GM12878 (cell line): ENCODE measurements around the gene ZMYND12. TPM values are rescaled to one million over a fixed set of nuclear protein-coding genes. Genes with fewer than 3 reads are reported as not detected.
"Not testable (repeated sequence)": the region's sequence is repeated elsewhere in the genome, so short reads cannot be mapped to it uniquely, and the experiment has no call there.

Experiments
- ATAC-seq: fragments of 200-7000 bp; cut with Tn5 transposase; 3 replicates; pipeline ENCODE4 v1.9.1; 2020; ENCODE audit warnings: mild to moderate bottlenecking, moderate library complexity
- BruUV-seq: library from RNA; stranded (reverse); fragments of 400-500 nt; replicated peaks from 2 replicates; lab custom pipeline; 2021; lab: Mats Ljungman, UMichigan
- CTCF ChIA-PET: fragments of 300-600 bp; sonication (Branson Sonifier 250); formaldehyde crosslinking; extraction: SDS; loops from one replicate; lab custom pipeline; 2021; ENCODE audit warnings: inconsistent platforms; lab: Yijun Ruan, JAX
- POLR2A ChIA-PET: fragments of 350-600 bp; formaldehyde crosslinking; extraction: SDS; loops from one replicate; lab custom pipeline; 2021; ENCODE audit warnings: inconsistent platforms; lab: Charles Lee
- RAD21 ChIA-PET: fragments of 300-600 bp; sonication (Branson Sonifier 250); formaldehyde crosslinking; loops from one replicate; lab custom pipeline; 2023; ENCODE audit warnings: antibody characterized with exemption; ENCODE audit not compliant: unreplicated experiment; lab: Charles Lee
- SMC1A ChIA-PET: fragments of 300-600 bp; sonication (Branson Sonifier 250); formaldehyde crosslinking; loops from one replicate; lab custom pipeline; 2023; ENCODE audit not compliant: unreplicated experiment, uncharacterized antibody; lab: Charles Lee
- DNase-seq: peaks from one replicate; pipeline ENCODE4 v3.0.0-alpha.2; 2011; ENCODE audit warnings: low read depth, low spot score
- FAIRE-seq: peaks from 3 replicates; lab custom pipeline; 2011; peaks lifted over from hg19 to GRCh38; lab: Jason Lieb, UNC
- H2AFZ ChIP-seq: 2 replicates; pipeline ENCODE4 v1.6.0; 2011; ENCODE audit warnings: low read depth, low read length, control low read depth; ENCODE audit not compliant: control insufficient read depth
- H3K27ac ChIP-seq: 2 replicates; pipeline ENCODE4 v1.5.1; 2011; ENCODE audit warnings: control low read depth; ENCODE audit not compliant: control insufficient read depth, insufficient read depth
- H3K27me3 ChIP-seq, 2 experiments: replicated peaks in 1 of 2; 2 replicates each; pipeline versions ENCODE4 v1.6.0 to v1.6.1; 2011; ENCODE audit warnings: low read length in 1 of 2; ENCODE audit not compliant: control insufficient read depth in 2 of 2, insufficient read depth in 2 of 2
- H3K36me3 ChIP-seq, 2 experiments: 2 replicates each; pipeline ENCODE4 v1.5.1; 2011; ENCODE audit warnings: low read length in 1 of 2; ENCODE audit not compliant: control insufficient read depth in 2 of 2, insufficient read depth in 2 of 2
- H3K4me1 ChIP-seq: 2 replicates; pipeline ENCODE4 v1.6.1; 2011; ENCODE audit warnings: mild to moderate bottlenecking, low read length, moderate library complexity, mixed read lengths; ENCODE audit not compliant: control insufficient read depth, insufficient read depth
- H3K4me2 ChIP-seq: 2 replicates; pipeline ENCODE4 v1.6.0; 2011; ENCODE audit warnings: control low read depth; ENCODE audit not compliant: control insufficient read depth, insufficient read depth
- H3K4me3 ChIP-seq: fragments of 200-600 bp; sonication (generic); 2 replicates; pipeline ENCODE4 v1.5.1; 2016
- H3K79me2 ChIP-seq: 2 replicates; pipeline ENCODE4 v1.6.0; 2011; ENCODE audit warnings: low read length; ENCODE audit not compliant: control insufficient read depth, insufficient read depth
- H3K9ac ChIP-seq: 2 replicates; pipeline ENCODE4 v1.8.0; 2011; ENCODE audit warnings: low read length, control low read depth, mixed read lengths; ENCODE audit not compliant: control insufficient read depth, insufficient read depth
- H3K9me3 ChIP-seq: replicated peaks from 3 replicates; pipeline ENCODE4 v1.5.1; 2011; ENCODE audit warnings: mild to moderate bottlenecking, low read length; ENCODE audit not compliant: control insufficient read depth, insufficient read depth
- H4K20me1 ChIP-seq: 2 replicates; pipeline ENCODE4 v1.6.0; 2011; ENCODE audit not compliant: control insufficient read depth, insufficient read depth
- EP300 ChIP-seq, 2 experiments: fragments of 150-350 bp in 1 of 2; IDR thresholded peaks; 2 replicates each; pipeline ENCODE4 v1.6.1; 2011 to 2012; ENCODE audit warnings: low read depth in 2 of 2, low read length in 2 of 2, borderline replicate concordance in 1 of 2, improper control_type of control experiment in 1 of 2, inconsistent platforms in 1 of 2; ENCODE audit not compliant: control insufficient read depth in 1 of 2
- GABPA ChIP-seq: IDR thresholded peaks from 2 replicates; pipeline ENCODE4 v1.6.1; 2014; ENCODE audit warnings: antibody characterized with exemption, low read depth, mild to moderate bottlenecking, inconsistent platforms
- MTA3 ChIP-seq: IDR thresholded peaks from 2 replicates; pipeline ENCODE4 v1.6.1; 2012; ENCODE audit warnings: low read length, inconsistent platforms, borderline replicate concordance
- NBN ChIP-seq: fragments of 450-650 bp; IDR thresholded peaks from 2 replicates; pipeline ENCODE4 v1.6.1; 2016
- NFYB ChIP-seq: IDR thresholded peaks from 2 replicates; pipeline ENCODE4 v1.6.1; 2011; ENCODE audit warnings: low read depth, mild to moderate bottlenecking, low read length, improper control_type of control experiment, moderate library complexity; ENCODE audit not compliant: insufficient read depth
- PAX5 ChIP-seq: IDR thresholded peaks from 2 replicates; pipeline ENCODE4 v1.6.1; 2011; ENCODE audit warnings: low read depth, low read length, borderline replicate concordance
- SIN3A ChIP-seq: IDR thresholded peaks from 2 replicates; pipeline ENCODE4 v1.6.1; 2012; ENCODE audit warnings: low read depth, low read length, improper control_type of control experiment
- USF1 ChIP-seq: IDR thresholded peaks from 2 replicates; pipeline ENCODE4 v1.6.1; 2011; ENCODE audit warnings: borderline replicate concordance, low read depth, mild to moderate bottlenecking, moderate library complexity, mixed read lengths, low read length; ENCODE audit not compliant: insufficient read depth; ENCODE audit errors: extremely low read length
- WGBS: methylation state at CpG from one replicate; pipeline ENCODE4 v1.1.6; 2016; ENCODE audit warnings: low lambda C conversion rate; ENCODE audit not compliant: insufficient replicate concordance, insufficient coverage; ENCODE audit errors: missing lambda C conversion rate; 5-methylcytosine and 5-hydroxymethylcytosine counted together
- in situ Hi-C: fragments of 300-500 bp; cut with MboI; formaldehyde crosslinking; loops from 9 replicates; pipeline ENCODE4 v1.14.3; 2018; ENCODE audit warnings: mixed read lengths
- intact Hi-C: fragments of 100-400 bp; cut with micrococcal nuclease; formaldehyde crosslinking; loops from one replicate; pipeline ENCODE4 v1.14.2; 2022; ENCODE audit not compliant: unreplicated experiment
- polyA plus RNA-seq, 11 experiments: library from polyadenylated mRNA; depleted of rRNA in 4 of 11; unstranded in 6 of 11; stranded (reverse) in 5 of 11; fragments of >200 nt; fragmentation: Nextera tagmentation in 4 of 11; fragmentation: Illumina TruSeq in 1 of 11; extraction: Ambion mirVana in 4 of 11; extraction: Trizol in 1 of 11; gene quantifications; 1 replicate in 1 of 11; 2 replicates in 10 of 11; pipeline versions ENCODE4 v1.2.1 to v1.2.3, GENCODE V29; 2011 to 2016; ENCODE audit warnings: inconsistent platforms in 2 of 11, missing spikeins in 2 of 11, low read depth in 1 of 11
- total RNA-seq, 4 experiments: library from RNA; depleted of rRNA in 3 of 4; stranded (reverse); fragments of >200 nt in 3 of 4; fragmentation: Illumina TruSeq in 1 of 4; extraction: Trizol in 1 of 4; gene quantifications; 2 replicates each; pipeline versions ENCODE4 v1.2.1 to v1.2.3, GENCODE V29; 2013 to 2021
- TF ChIP-seq, protein P1 (sequence below): fragments of 450-650 bp; IDR thresholded peaks from 2 replicates; pipeline ENCODE4 v1.6.1; 2018; ENCODE audit warnings: mild to moderate bottlenecking, low read depth, moderate library complexity; ENCODE audit not compliant: partially characterized antibody

ZMYND12 gene
- total and polyA plus RNA-seq, 10 of the 15 experiments (the other 5 are each of a cell fraction or from before 2014, with no cell fraction given) = 0.26 to 1.4 (median 0.67) TPM

DNA sequence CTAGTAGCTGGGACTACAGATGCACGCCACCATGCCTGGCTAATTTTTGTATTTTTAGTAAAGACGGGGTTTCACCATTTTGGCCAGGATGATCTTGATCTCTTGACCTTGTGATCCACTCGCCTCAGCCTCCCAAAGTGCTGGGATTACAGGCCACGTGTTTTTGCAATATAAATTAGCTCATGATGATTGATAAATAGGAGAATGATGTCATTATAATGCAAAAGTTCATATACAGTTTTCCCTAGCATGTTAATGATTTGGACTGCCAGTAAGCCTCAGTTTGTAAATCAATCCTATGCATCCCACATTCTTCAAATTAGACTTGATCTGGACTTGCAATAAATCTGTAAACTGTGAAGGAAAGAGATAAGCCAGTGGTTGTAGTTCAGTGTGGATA, 21.5 kb upstream of the ZMYND12 start:
- POLR2A ChIA-PET, FAIRE-seq, H2AFZ ChIP-seq, H3K27ac ChIP-seq, H4K20me1 ChIP-seq, H3K9ac ChIP-seq, intact Hi-C loops, ATAC-seq, H3K4me2 ChIP-seq, RAD21 ChIA-PET, CTCF ChIA-PET, in situ Hi-C loops, DNase-seq, H3K4me1 ChIP-seq, H3K79me2 ChIP-seq, H3K4me3 ChIP-seq, BruUV-seq, H3K27me3 ChIP-seq, H3K36me3 ChIP-seq, SMC1A ChIA-PET, H3K9me3 ChIP-seq: not testable (repeated sequence)
- 67% methylated on average over 4 of the region's 4 CpGs for WGBS

- H3K4me1 ChIP-seq = no peaks in the 10 kb centered on the region
- DNase-seq (no peak), FAIRE-seq (no peak), ATAC-seq (no peak)
- ChIA-PET POLR2A (no interaction called here), CTCF (no interaction called here), SMC1A (no interaction called here), RAD21 (no interaction called here)
- no peak overlapping the region for H3K4me3 ChIP-seq
- intact Hi-C loops (no loop called here), in situ Hi-C loops (no loop called here)
- TF ChIP-seq GABPA (no peak), PAX5 (no peak), SIN3A (no peak), NBN (no peak), MTA3 (no peak), EP300 (IDR thresholded peaks at IDR 0.05; ENCODE audit: borderline replicate concordance in 1 of 2, control insufficient read depth in 1 of 2, low read depth in 2 of 2, low read length in 2 of 2) (no peak), USF1 (no peak), NFYB (no peak)
- TF ChIP-seq, protein P1, sequence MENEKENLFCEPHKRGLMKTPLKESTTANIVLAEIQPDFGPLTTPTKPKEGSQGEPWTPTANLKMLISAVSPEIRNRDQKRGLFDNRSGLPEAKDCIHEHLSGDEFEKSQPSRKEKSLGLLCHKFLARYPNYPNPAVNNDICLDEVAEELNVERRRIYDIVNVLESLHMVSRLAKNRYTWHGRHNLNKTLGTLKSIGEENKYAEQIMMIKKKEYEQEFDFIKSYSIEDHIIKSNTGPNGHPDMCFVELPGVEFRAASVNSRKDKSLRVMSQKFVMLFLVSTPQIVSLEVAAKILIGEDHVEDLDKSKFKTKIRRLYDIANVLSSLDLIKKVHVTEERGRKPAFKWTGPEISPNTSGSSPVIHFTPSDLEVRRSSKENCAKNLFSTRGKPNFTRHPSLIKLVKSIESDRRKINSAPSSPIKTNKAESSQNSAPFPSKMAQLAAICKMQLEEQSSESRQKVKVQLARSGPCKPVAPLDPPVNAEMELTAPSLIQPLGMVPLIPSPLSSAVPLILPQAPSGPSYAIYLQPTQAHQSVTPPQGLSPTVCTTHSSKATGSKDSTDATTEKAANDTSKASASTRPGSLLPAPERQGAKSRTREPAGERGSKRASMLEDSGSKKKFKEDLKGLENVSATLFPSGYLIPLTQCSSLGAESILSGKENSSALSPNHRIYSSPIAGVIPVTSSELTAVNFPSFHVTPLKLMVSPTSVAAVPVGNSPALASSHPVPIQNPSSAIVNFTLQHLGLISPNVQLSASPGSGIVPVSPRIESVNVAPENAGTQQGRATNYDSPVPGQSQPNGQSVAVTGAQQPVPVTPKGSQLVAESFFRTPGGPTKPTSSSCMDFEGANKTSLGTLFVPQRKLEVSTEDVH = no peak
- no peak overlapping the region for H3K4me2 ChIP-seq
- no peak overlapping the region for H3K27ac ChIP-seq
- no peak overlapping the region for H3K9ac ChIP-seq
- no peaks in the 10 kb centered on the region for H3K27me3 ChIP-seq
- no peaks in the 10 kb centered on the region for H3K36me3 ChIP-seq
- H4K20me1 ChIP-seq = no peaks in the 10 kb centered on the region
- H3K9me3 ChIP-seq = no peaks in the 10 kb centered on the region
- no peak overlapping the region for H2AFZ ChIP-seq
- no TSS peak for BruUV-seq
- H3K79me2 ChIP-seq = no peaks in the 10 kb centered on the region
- WGBS = 59% methylated on average over 4 of the region's 4 CpGs
Observed at GRCh38 chr1:42476605-42477004, 20.8 kb upstream of the ZMYND12 start.
